ENCODE data around the gene TREX2. TPM values are rescaled to one million over a fixed set of nuclear protein-coding genes. Genes with fewer than 3 reads are reported as not detected.

Gene TREX2
- total and polyA plus RNA-seq, 10 of the 15 experiments (the other 5 are each of a cell fraction or from before 2014, with no cell fraction given), result 0.09 to 0.97 (median 0.60) TPM; not detected in 3

DNA sequence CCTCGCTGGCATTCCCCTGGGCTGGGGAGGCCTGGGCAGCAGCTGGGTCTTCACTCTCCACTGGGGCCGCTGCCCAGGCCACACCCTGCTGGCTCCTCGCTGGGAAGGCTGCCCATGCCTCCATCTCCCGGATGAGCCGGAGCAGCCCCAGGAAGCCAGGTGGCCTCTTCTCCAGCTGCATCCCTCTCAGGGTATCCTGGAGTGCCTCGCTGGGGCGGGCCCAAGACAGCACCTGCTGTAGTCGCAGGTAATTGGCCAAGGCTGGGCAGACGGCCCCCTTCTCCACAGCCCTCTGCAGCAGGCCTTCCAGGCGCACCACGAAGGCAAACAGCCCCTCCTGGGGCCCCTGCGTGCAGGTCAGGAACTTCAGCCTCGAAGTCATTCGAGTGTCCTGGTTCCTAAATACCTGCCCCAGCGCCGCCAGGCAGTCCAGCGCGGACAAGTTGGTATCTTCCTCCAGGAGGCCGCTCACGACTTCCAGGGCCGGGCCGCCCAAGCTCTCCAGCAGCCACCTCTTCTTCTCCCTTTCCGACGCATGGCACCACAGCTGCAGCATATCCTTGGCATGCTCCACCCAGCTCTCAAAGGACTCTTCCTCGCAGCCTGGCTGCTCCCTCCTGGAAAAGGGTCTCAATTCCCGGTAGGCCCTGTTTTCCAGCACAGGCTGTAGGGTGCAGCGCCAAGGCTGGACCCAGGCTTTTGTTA lies 48.4 kb downstream of the TREX2 start (continued):
- TF ChIP-seq, protein P1, sequence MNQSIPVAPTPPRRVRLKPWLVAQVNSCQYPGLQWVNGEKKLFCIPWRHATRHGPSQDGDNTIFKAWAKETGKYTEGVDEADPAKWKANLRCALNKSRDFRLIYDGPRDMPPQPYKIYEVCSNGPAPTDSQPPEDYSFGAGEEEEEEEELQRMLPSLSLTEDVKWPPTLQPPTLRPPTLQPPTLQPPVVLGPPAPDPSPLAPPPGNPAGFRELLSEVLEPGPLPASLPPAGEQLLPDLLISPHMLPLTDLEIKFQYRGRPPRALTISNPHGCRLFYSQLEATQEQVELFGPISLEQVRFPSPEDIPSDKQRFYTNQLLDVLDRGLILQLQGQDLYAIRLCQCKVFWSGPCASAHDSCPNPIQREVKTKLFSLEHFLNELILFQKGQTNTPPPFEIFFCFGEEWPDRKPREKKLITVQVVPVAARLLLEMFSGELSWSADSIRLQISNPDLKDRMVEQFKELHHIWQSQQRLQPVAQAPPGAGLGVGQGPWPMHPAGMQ (IDR thresholded peaks at IDR 0.05; ENCODE audit: borderline replicate concordance), result no peak
- TF ChIP-seq, protein P2, sequence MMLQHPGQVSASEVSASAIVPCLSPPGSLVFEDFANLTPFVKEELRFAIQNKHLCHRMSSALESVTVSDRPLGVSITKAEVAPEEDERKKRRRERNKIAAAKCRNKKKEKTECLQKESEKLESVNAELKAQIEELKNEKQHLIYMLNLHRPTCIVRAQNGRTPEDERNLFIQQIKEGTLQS (IDR thresholded peaks at IDR 0.05; ENCODE audit: borderline replicate concordance, extremely low read depth, low read depth, low read length), result no peak

DNA sequence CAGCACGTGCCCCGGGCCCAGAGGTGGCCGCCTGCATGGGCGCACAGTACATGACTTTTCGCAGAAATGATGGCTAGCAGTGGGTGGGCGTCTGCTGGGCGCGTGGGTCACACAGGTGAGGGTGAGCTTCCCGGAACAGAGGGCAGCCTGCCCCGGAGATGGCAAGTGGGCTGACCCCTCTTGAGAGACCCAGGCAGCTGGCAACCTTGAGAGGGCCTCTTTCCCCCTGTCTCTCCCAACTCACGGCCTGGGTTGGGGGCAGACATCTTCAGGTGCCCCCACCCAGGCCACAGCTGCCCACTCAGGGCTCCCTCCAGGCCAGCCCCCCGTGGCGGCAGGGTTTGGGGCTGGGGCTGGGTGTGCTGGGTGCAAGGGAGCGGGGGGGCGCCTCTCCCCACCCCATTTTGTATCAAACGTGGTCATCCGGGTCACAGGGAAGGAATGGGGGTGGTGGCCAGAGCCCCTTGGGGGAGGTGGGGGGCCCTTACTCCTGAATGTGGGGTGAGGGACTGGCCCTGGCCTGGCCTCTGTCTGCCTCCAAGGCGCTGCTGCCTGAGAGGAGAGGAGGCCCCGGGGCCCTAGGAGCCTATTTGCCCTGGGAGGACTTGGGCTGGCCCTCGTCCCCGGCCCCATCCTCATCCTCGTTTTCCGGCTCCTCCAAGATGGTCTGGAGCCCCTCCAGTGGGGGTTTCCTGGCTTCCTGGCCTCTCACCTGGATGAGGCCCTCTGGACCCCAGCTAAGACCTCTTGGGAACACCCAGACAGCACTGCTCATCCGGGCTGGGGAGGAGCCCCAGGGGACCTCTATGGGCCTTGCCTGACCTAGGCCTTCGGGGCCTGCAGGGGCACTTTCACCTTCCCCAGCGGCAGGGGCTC lies 49.3 kb downstream of the TREX2 start:
- no TSS peak for BruUV-seq (replicated peaks)
- POLR2A ChIA-PET, result no interaction called here
- Histone ChIP-seq H3K79me2 (ENCODE audit: control insufficient read depth, insufficient read depth, low read length) (no peaks in the 10 kb centered on the region), H3K27ac (ENCODE audit: control insufficient read depth, insufficient read depth) (no peak overlapping the region), H3K4me3 (no peak overlapping the region), H3K36me3 (ENCODE audit: control insufficient read depth in 2 of 2, insufficient read depth in 2 of 2, low read length in 1 of 2) (no peaks in the 10 kb centered on the region), H3K4me1 (ENCODE audit: control insufficient read depth, insufficient read depth, low read length) (no peaks in the 10 kb centered on the region), H3K9me3 (replicated peaks; ENCODE audit: control insufficient read depth, insufficient read depth, low read length) (no peaks in the 10 kb centered on the region; the same call in 2 of the 3 replicates), H3K4me2 (ENCODE audit: control insufficient read depth, insufficient read depth) (no peak overlapping the region), H2AFZ (ENCODE audit: control insufficient read depth, low read depth, low read length) (no peak overlapping the region), H3K9ac (ENCODE audit: control insufficient read depth, insufficient read depth, low read length) (no peak overlapping the region), H4K20me1 (ENCODE audit: control insufficient read depth, insufficient read depth) (no peaks in the 10 kb centered on the region), H3K27me3 (replicated peaks in 1 of 2; ENCODE audit: control insufficient read depth in 2 of 2, insufficient read depth in 2 of 2, low read length in 1 of 2) (no peaks in the 10 kb centered on the region; a peak in 1 of 4 replicates)
- CTCF ChIA-PET, result no interaction called here
- TF ChIP-seq ZSCAN29 (IDR thresholded peaks at IDR 0.05) (no peak), STAT1 (conservative IDR thresholded peaks at IDR 0.05) (no peak)
- RAD21 ChIA-PET (ENCODE audit: unreplicated experiment), result no interaction called here
- no peak for FAIRE-seq
- 56% methylated on average over 23 of the region's 26 CpGs for WGBS (ENCODE audit: insufficient coverage, insufficient replicate concordance, low lambda C conversion rate, missing lambda C conversion rate)
- SMC1A ChIA-PET (ENCODE audit: uncharacterized antibody, unreplicated experiment), result no interaction called here
- no peak for DNase-seq (ENCODE audit: low read depth, low spot score)
- in situ Hi-C loops (cut with MboI) (no loop called here), intact Hi-C loops (cut with micrococcal nuclease; ENCODE audit: unreplicated experiment) (no loop called here)
- ATAC-seq, result no peak
